HS-5 (cell line): ENCODE data around the gene DAPK3.
A peak's percentile ranks its signal among the peaks of the same experiment; 100 is the strongest.
"Not testable (repeated sequence)": the region's sequence is repeated elsewhere in the genome, so short reads cannot be mapped to it uniquely, and the experiment has no call there.

Source experiments
- DNase-seq: peaks from one replicate; pipeline ENCODE4 v3.0.0-alpha.2; 2012; ENCODE audit warnings: low read depth

Gene DAPK3

GRCh38 chr19:3978145-3978544, 7.2 kb upstream of the DAPK3 start:
- DNase-seq: no peak

- no peak for DNase-seq
These were observed 6.6 kb upstream of the DAPK3 start for GRCh38 chr19:3977242-3978143.

GRCh38 chr19:3976495-3977241, 5.8 kb upstream of the DAPK3 start:
- no peak for DNase-seq

- no peak for DNase-seq
These were observed 4.8 kb upstream of the DAPK3 start for GRCh38 chr19:3975637-3976087.

DNA sequence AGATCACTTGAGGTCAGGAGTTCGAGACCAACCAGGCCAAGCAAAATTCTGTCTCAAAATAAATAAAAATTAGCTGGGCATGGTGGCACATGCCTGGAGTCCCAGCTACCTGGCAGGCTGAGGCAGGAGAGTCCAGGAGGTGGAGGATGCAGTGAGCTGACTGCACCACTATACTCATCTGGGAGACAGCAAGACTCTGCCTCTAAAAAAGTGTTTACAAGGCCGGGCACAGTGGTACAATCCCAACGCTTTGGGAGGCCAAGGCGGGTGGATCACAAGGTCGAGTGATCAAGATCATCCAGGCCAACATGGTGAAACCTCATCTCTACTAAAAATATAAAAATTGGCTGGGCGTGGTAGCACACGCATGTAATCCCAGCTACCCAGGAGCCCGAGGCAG, 4.2 kb upstream of the DAPK3 start:
- DNase-seq: no peak

GRCh38 chr19:3970313-3970807, 539 bp downstream of the DAPK3 start:
- no peak for DNase-seq

DNA sequence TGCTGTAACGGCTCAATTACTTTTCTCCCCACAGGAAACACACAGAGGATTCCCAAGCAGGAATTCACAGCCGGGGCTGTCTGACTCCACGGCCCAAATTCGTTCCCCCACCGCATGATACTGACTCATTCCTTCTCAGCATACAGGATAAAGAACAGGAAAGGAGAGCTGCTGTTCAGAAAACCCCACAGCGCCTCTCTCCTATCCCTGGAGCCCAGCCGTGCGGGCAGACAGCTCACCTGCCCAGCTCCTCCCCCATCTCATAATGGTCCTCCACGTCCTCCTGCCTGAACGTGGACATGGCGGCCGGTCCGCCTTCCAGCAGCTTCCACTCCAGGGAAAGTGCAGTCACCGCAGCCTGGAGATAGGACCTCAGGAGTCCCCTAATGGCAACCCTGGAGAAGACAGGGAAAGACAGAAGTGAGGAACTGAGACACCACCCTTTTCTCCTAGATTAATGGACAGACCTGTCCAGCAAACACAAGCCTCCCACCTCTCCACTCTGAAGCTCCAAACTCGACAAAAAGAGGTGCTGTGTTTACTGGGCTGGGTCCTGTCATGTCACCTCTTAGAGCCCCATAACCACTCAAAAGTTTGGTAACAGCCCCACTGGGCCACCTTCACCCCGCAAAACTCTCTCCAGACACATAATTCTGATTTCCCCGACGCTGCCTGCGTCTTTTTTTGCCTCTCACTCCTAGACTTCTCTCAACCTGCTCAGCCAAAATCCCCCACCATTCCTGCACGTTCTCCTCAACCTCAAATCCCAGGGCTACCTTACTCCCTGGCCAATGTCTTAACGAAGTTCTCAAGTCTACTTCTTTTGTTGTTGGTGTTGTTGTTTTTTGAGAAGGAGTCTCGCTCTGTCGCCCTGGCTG, 1.2 kb downstream of the DAPK3 start:
- peak; percentile 89 for DNase-seq

DNA sequence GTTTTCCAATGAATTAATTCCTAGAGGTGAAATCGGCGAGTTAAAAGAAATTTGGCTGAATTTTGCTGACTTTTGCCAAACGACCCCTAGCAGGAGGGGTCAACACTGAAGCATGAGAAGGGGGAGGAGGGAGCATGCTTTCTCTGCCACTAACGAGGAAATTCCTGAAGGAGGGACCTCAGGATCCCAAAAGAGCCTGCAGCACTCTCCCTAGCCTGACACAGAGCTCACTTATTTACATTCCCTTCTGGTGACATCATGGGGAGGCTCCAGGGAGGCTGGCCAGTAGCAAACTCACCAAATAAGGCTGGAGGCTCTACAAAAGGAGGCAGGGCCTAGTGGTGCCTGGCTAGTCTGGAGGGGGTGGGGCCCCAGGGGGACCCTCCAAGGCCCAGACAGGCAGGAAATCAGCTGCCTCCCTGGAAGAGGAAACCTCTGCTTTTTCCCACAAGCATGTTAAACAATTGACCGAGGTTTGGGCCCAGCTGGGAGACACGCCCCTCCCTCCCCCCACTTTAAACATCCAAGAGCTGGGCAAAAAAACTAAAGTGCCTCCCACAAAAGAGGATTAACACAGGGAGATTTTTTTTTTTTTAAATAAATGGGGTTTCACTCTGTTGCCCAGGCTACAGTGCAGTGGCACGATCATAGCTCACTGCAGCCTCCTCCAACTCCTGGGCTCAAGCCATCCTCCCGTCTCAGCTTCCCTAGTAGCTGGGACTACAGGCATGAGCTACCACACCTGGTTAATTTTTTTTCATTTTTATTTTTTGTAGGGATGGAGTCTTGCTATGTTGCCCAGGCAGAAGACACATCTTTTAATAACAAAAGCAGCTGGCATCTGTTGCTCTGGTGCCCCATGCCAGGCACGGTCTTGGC, 2.1 kb downstream of the DAPK3 start:
- peak; percentile 100 for DNase-seq

- not testable (repeated sequence) for DNase-seq
These were observed 2.9 kb downstream of the DAPK3 start for GRCh38 chr19:3967983-3968382.

GRCh38 chr19:3966051-3967017, 4.6 kb downstream of the DAPK3 start:
- no peak for DNase-seq

DNA sequence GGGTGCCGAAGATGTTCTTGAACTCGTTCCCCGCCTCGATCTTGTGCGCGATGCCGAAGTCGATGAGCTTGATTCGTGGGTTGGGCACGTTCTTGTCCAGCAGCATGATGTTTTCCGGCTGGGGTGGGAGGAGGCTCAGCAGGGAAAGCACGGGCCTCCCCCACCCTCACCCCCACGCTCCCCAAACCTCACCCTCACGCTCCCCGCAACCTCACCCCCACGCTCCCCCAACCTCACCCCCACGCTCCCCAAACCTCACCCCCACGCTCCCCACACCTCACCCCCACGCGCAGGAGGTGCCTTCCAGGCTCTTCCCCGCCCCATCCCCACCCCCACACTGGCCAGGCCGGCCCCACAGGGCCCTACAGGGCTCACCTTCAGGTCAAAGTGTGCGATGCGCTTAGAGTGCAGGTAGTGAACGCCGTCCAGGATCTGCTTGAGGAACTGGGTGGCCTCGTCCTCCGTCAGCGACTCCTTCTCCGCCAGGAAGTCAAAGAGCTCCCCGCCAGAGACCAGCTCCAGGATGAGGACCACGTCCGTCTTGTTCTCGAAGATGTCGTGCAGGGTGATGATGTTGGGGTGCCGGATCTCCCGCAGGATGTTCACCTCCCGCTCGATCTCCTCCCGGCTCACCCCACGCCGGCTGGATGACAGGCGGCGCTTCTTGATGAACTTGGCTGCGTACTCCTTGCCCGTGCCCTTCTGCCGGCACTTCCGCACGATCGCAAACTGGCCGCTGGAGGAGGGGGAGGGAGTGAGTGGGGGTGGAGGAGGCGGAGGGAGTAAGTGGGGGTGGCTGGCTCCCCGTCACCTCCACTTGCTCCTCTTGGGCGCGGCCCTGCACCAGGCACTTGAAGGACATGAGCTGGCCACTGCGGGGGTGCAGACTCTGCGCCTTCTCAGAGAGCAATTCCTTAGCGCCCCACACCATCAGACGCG, 6.4 kb downstream of the DAPK3 start:
- DNase-seq: no peak

DNA sequence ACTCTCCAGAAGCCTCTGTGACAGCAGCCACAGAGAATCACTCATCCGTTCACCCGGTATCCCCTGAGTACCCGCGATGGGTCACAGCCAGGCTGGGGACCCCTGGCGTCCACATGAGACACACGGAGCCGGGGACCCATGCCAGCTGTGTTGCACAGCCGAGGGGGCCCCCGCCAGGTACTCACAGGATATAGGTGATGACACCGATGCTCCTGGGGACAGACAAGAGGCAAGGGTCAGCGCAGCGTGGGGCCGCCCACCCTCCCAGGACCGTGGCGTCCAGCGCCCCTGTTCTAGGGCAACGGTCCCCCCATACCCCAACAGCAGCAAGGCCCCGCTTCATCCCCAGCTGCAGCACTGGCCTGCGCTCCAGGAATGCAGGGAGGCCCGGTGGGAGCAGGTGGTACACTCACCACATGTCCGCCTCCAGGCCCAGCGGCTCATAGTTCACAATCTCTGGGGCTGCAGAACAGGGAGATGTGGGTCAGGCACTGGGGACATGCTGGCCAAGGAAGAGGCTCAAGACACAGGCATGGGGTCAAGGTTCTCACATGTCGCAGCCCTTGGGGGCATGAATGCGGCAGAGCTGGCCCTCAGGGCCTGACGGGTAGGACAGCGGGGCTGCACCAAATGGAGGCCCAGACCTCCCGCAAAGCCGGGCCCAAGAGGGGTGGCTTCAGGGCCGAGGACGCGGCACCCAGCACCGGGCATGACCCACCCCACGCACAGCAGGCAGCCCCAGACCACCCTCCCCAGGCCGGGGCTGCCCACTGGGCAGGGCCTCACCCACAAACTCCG, 7.2 kb downstream of the DAPK3 start:
- no peak for DNase-seq

- DNase-seq: no peak
These were observed 9.9 kb downstream of the DAPK3 start for GRCh38 chr19:3961007-3961406.

DNA sequence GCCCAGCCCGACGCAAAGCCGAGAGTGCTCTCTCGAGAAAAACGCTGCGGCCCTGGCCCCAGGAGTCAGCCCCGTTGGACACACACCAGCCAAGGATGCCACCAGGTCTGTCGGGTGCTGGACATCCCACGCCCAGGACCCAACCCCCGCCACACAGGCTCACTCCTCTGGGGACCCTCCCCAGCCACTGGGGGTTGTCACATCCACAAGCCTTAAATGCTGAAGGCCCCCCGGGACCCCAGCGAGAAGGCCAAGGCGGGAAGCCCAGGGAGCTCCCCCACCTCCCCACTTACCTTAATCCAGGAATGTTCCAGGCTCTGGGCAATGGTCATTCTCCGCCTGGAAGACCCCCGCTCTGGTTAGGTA, 11.2 kb downstream of the DAPK3 start:
- DNase-seq: no peak

DNA sequence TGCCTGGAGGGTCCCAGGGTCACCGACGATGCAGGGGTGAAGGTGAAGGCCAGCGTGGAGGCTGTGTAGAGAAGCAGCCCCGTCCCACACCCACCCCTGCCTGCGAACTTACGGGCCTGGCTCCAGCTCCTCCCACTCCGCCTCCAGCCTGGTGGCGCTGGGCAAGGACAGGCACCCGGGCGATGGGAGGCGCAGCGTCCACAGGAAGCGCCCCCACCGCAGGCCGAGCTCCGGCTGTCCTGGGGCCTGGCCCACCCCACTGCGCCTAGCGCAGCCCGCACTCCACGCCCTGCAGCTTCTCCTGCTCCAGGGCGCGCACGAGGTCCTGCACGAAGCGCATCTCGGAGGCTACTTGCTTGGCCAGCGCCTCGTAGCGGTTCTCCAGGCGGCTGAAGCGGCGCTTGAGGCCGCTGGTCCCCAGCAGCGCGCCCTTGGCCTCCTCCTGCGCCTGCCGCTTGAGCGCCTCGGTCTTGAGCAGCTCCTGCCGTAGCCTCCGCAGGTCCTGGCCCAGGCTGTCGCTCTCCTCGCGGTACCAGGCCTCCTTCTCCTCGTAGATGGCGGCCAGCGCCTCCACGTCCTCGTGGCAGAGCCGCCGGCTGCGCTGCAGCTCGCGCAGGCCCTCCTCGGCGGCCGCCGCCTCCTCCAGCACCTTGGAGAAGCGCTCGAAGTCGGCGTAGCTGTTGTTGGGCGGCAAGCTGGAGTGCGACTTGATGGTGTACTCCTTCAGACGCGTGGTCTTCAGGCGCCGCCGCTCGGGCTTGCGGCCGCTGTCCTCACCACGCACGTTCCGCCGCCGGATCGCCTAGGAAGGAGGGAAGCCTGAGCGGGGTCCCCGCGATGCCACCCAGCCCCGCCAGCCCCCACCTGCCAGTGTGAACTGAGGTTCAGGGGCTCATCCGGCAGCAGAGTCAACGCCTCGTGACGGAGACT, 11.8 kb downstream of the DAPK3 start:
- DNase-seq: no peak

GRCh38 chr19:3955688-3956087, 15.2 kb downstream of the DAPK3 start:
- no peak for DNase-seq

- DNase-seq: not testable (repeated sequence)
These were observed 15.6 kb downstream of the DAPK3 start for GRCh38 chr19:3955276-3955675.
